GM18861 (cell line): ENCODE data around the gene CYSLTR2.

Source experiments
- ATAC-seq: cut with Tn5 transposase; IDR thresholded peaks from one replicate; pipeline ENCODE4 v1.9.1; 2021; ENCODE audit not compliant: unreplicated experiment

CYSLTR2 gene

GRCh38 chr13:48735571-48735970 is 81.8 kb downstream of the CYSLTR2 start:
- ATAC-seq: no peak

- ATAC-seq: no peak
Observed at GRCh38 chr13:48737689-48738088, 84.0 kb downstream of the CYSLTR2 start.

- ATAC-seq: no peak
Observed at GRCh38 chr13:48738311-48738710, 84.6 kb downstream of the CYSLTR2 start.

- no peak for ATAC-seq
Observed at GRCh38 chr13:48739386-48739964, 85.7 kb downstream of the CYSLTR2 start.

GRCh38 chr13:48741377-48741776 is 87.6 kb downstream of the CYSLTR2 start:
- no peak for ATAC-seq

GRCh38 chr13:48746821-48747220 is 93.1 kb downstream of the CYSLTR2 start:
- ATAC-seq: no peak

- no peak for ATAC-seq
Observed at GRCh38 chr13:48748681-48749080, 95.0 kb downstream of the CYSLTR2 start.

GRCh38 chr13:48749144-48749543 is 95.4 kb downstream of the CYSLTR2 start:
- ATAC-seq: no peak

GRCh38 chr13:48749699-48750473 is 96.2 kb downstream of the CYSLTR2 start:
- peak; percentile 95 for ATAC-seq

- ATAC-seq: no peak
Observed at GRCh38 chr13:48750588-48751383, 97.1 kb downstream of the CYSLTR2 start.

- no peak for ATAC-seq
Observed at GRCh38 chr13:48760626-48761025, 106.9 kb downstream of the CYSLTR2 start.
